MG63 (cell line): ENCODE results near the gene POLDIP2. TPM values are rescaled to one million over a fixed set of nuclear protein-coding genes. Genes with fewer than 3 reads are reported as not detected.
A peak's percentile ranks its signal among the peaks of the same experiment; 100 is the strongest.

Experiments
- DNase-seq: peaks from one replicate; pipeline ENCODE4 v3.0.0-alpha.2; 2020
- H3K27me3 ChIP-seq: fragments of 250-450 bp; sonication (Bioruptor Pico); 2 replicates; pipeline ENCODE4 v1.5.1; 2020; ENCODE audit warnings: mild to moderate bottlenecking, moderate library complexity
- H3K36me3 ChIP-seq: fragments of 250-450 bp; sonication (Bioruptor Pico); 2 replicates; pipeline ENCODE4 v1.5.1; 2020; ENCODE audit warnings: mild to moderate bottlenecking, moderate library complexity
- H3K4me3 ChIP-seq: fragments of 250-450 bp; sonication (Bioruptor Pico); 2 replicates; pipeline ENCODE4 v1.5.1; 2020; ENCODE audit warnings: mild to moderate bottlenecking, moderate library complexity
- H3K9me3 ChIP-seq: fragments of 250-450 bp; sonication (Bioruptor Pico); 2 replicates; pipeline ENCODE4 v1.5.1; 2020; ENCODE audit warnings: mild to moderate bottlenecking, moderate library complexity
- total RNA-seq: library from RNA; depleted of rRNA; stranded (reverse); fragments of >200 nt; shearing (Covaris generic); gene quantifications from 2 replicates; pipeline ENCODE4 v1.2.3, GENCODE V29; 2014; ENCODE audit warnings: low replicate concordance

Gene POLDIP2
- total RNA-seq, 1 experiment from 2014 or later, result 244 TPM

- DNase-seq, result no peak
- Histone ChIP-seq H3K27me3 (no peaks in the 10 kb centered on the region), H3K36me3 (peaks cover 54% of the 10 kb centered on the region), H3K9me3 (no peaks in the 10 kb centered on the region), H3K4me3 (no peak overlapping the region)
Measured at GRCh38 chr17:28394337-28395116, 37.2 kb upstream of the POLDIP2 start.

GRCh38 chr17:28392491-28392890, 35.2 kb upstream of the POLDIP2 start:
- Histone ChIP-seq H3K4me3 (no peak overlapping the region), H3K36me3 (peaks cover 62% of the 10 kb centered on the region), H3K27me3 (no peaks in the 10 kb centered on the region), H3K9me3 (no peaks in the 10 kb centered on the region)
- DNase-seq, result peak; percentile 92

- no peak overlapping the region for H3K4me3 ChIP-seq
- peaks cover 57% of the 10 kb centered on the region for H3K36me3 ChIP-seq
- DNase-seq, result no peak
- H3K27me3 ChIP-seq, result no peaks in the 10 kb centered on the region
- H3K9me3 ChIP-seq, result no peaks in the 10 kb centered on the region
Measured at GRCh38 chr17:28391401-28391800, 34.1 kb upstream of the POLDIP2 start.

- H3K9me3 ChIP-seq, result no peaks in the 10 kb centered on the region
- no peak overlapping the region for H3K4me3 ChIP-seq
- DNase-seq, result no peak
- peaks cover 55% of the 10 kb centered on the region for H3K36me3 ChIP-seq
- H3K27me3 ChIP-seq, result no peaks in the 10 kb centered on the region
Measured at GRCh38 chr17:28390984-28391383, 33.7 kb upstream of the POLDIP2 start.

- H3K27me3 ChIP-seq, result no peaks in the 10 kb centered on the region
- DNase-seq, result no peak
Measured at GRCh38 chr17:28390563-28390962, 33.2 kb upstream of the POLDIP2 start.

GRCh38 chr17:28390141-28390540, 32.8 kb upstream of the POLDIP2 start:
- H3K27me3 ChIP-seq, result no peaks in the 10 kb centered on the region
- no peak for DNase-seq
- H3K9me3 ChIP-seq, result no peaks in the 10 kb centered on the region
- H3K36me3 ChIP-seq, result peaks cover 47% of the 10 kb centered on the region
- no peak overlapping the region for H3K4me3 ChIP-seq

More at GRCh38 chr17:28390563-28390962, 33.2 kb upstream of the POLDIP2 start:
- Histone ChIP-seq H3K36me3 (peaks cover 52% of the 10 kb centered on the region), H3K9me3 (no peaks in the 10 kb centered on the region), H3K4me3 (no peak overlapping the region)

- Histone ChIP-seq H3K27me3 (no peaks in the 10 kb centered on the region), H3K4me3 (no peak overlapping the region), H3K36me3 (peaks cover 55% of the 10 kb centered on the region), H3K9me3 (no peaks in the 10 kb centered on the region)
- DNase-seq, result no peak
Measured at GRCh38 chr17:28388106-28388505, 30.8 kb upstream of the POLDIP2 start.

GRCh38 chr17:28386391-28386790, 29.1 kb upstream of the POLDIP2 start:
- no peak for DNase-seq
- Histone ChIP-seq H3K36me3 (peaks cover 50% of the 10 kb centered on the region), H3K9me3 (no peaks in the 10 kb centered on the region), H3K4me3 (no peak overlapping the region), H3K27me3 (no peaks in the 10 kb centered on the region)

- Histone ChIP-seq H3K9me3 (no peaks in the 10 kb centered on the region), H3K36me3 (peaks cover 47% of the 10 kb centered on the region), H3K27me3 (no peaks in the 10 kb centered on the region), H3K4me3 (no peak overlapping the region)
- no peak for DNase-seq
Measured at GRCh38 chr17:28385406-28385805, 28.1 kb upstream of the POLDIP2 start.

GRCh38 chr17:28385037-28385400, 27.7 kb upstream of the POLDIP2 start:
- Histone ChIP-seq H3K36me3 (peaks cover 47% of the 10 kb centered on the region), H3K4me3 (no peak overlapping the region)

GRCh38 chr17:28384281-28385036, 27.1 kb upstream of the POLDIP2 start:
- Histone ChIP-seq H3K9me3 (no peaks in the 10 kb centered on the region), H3K4me3 (no peak overlapping the region), H3K27me3 (no peaks in the 10 kb centered on the region), H3K36me3 (peaks cover 41% of the 10 kb centered on the region)
- no peak for DNase-seq

More at GRCh38 chr17:28385037-28385400, 27.7 kb upstream of the POLDIP2 start:
- no peaks in the 10 kb centered on the region for H3K9me3 ChIP-seq
- H3K27me3 ChIP-seq, result no peaks in the 10 kb centered on the region
- DNase-seq, result no peak

GRCh38 chr17:28381141-28381825, 24.0 kb upstream of the POLDIP2 start:
- Histone ChIP-seq H3K36me3 (peaks cover 28% of the 10 kb centered on the region), H3K9me3 (no peaks in the 10 kb centered on the region)
- DNase-seq, result no peak

GRCh38 chr17:28379814-28380801, 22.8 kb upstream of the POLDIP2 start:
- Histone ChIP-seq H3K9me3 (no peaks in the 10 kb centered on the region), H3K36me3 (peaks cover 30% of the 10 kb centered on the region), H3K4me3 (no peak overlapping the region), H3K27me3 (no peaks in the 10 kb centered on the region)
- DNase-seq, result no peak

More at GRCh38 chr17:28381141-28381825, 24.0 kb upstream of the POLDIP2 start:
- Histone ChIP-seq H3K27me3 (no peaks in the 10 kb centered on the region), H3K4me3 (no peak overlapping the region)

- DNase-seq, result no peak
- Histone ChIP-seq H3K4me3 (peak overlapping the region; percentile 89), H3K9me3 (no peaks in the 10 kb centered on the region), H3K27me3 (no peaks in the 10 kb centered on the region), H3K36me3 (peaks cover 26% of the 10 kb centered on the region)
Measured at GRCh38 chr17:28372945-28373274, 15.6 kb upstream of the POLDIP2 start.

GRCh38 chr17:28372203-28372944, 15.0 kb upstream of the POLDIP2 start:
- Histone ChIP-seq H3K9me3 (no peaks in the 10 kb centered on the region), H3K36me3 (peaks cover 26% of the 10 kb centered on the region), H3K4me3 (peak overlapping the region; percentile 89), H3K27me3 (no peaks in the 10 kb centered on the region)
- DNase-seq, result peak; percentile 62
